Endothelial cell of umbilical vein (primary cell): ENCODE results near the gene SCIN. TPM values are rescaled to one million over a fixed set of nuclear protein-coding genes. Genes with fewer than 3 reads are reported as not detected.

Source experiments
- BruUV-seq: library from RNA; stranded (reverse); fragments of 400-500 nt; replicated peaks from 2 replicates; lab custom pipeline; 2021; lab: Mats Ljungman, UMichigan
- CTCF ChIA-PET: fragments of 300-600, 350-600 bp; sonication (Branson Sonifier 250); formaldehyde crosslinking; loops from one replicate; lab custom pipeline; 2021; ENCODE audit warnings: antibody characterized with exemption, inconsistent platforms; lab: Charles Lee
- POLR2A ChIA-PET: fragments of 300-600, 350-600 bp; sonication (Branson Sonifier 250); formaldehyde crosslinking; loops from one replicate; lab custom pipeline; 2021; ENCODE audit warnings: antibody characterized with exemption, inconsistent platforms; lab: Charles Lee
- DNase-seq: peaks from one replicate; pipeline ENCODE4 v3.0.0-alpha.2; 2011; ENCODE audit warnings: low read depth, low spot score
- FAIRE-seq: peaks from 2 replicates; lab custom pipeline; 2011; peaks lifted over from hg19 to GRCh38; lab: Jason Lieb, UNC
- H2AFZ ChIP-seq: 2 replicates; pipeline ENCODE4 v1.6.0; 2012; ENCODE audit warnings: low read depth, low read length, control low read depth, inconsistent platforms
- H3K27ac ChIP-seq: 2 replicates; pipeline ENCODE4 v1.5.1; 2011; ENCODE audit warnings: low read depth, mild to moderate bottlenecking, control low read depth, low read length, moderate library complexity; ENCODE audit not compliant: insufficient read depth
- H3K27me3 ChIP-seq, 2 experiments: 2 replicates each; pipeline versions ENCODE4 v1.6.0 to v1.6.1; 2011; ENCODE audit warnings: low read length in 2 of 2, mixed read lengths in 1 of 2; ENCODE audit not compliant: control insufficient read depth in 2 of 2, insufficient read depth in 2 of 2
- H3K36me3 ChIP-seq, 2 experiments: 2 replicates in 1 of 2; 3 replicates in 1 of 2; pipeline ENCODE4 v1.5.1; 2011; ENCODE audit warnings: low read length in 2 of 2, mild to moderate bottlenecking in 1 of 2, moderate library complexity in 1 of 2; ENCODE audit not compliant: control insufficient read depth in 2 of 2, insufficient read depth in 2 of 2; ENCODE audit errors: extremely low read depth in 1 of 2
- H3K4me1 ChIP-seq: 3 replicates; pipeline ENCODE4 v1.5.1; 2011; ENCODE audit warnings: mild to moderate bottlenecking, low read length; ENCODE audit not compliant: control insufficient read depth, insufficient read depth; ENCODE audit errors: extremely low read depth
- H3K4me2 ChIP-seq: 2 replicates; pipeline ENCODE4 v1.6.1; 2011; ENCODE audit warnings: low read length, control low read depth, mixed read lengths; ENCODE audit not compliant: insufficient read depth
- H3K4me3 ChIP-seq, 3 experiments: fragments of 200-600 bp in 1 of 3; sonication (generic), shearing (Covaris generic) in 1 of 3; replicated peaks in 1 of 3; 2 replicates each; pipeline ENCODE4 v1.5.1; 2011 to 2016; ENCODE audit warnings: control low read depth in 3 of 3, low read length in 3 of 3, mild to moderate bottlenecking in 2 of 3, inconsistent platforms in 1 of 3, low read depth in 1 of 3, moderate library complexity in 1 of 3; ENCODE audit not compliant: insufficient read depth in 1 of 3
- H3K79me2 ChIP-seq: 2 replicates; pipeline ENCODE4 v1.6.0; 2012; ENCODE audit warnings: low read length, inconsistent platforms; ENCODE audit not compliant: control insufficient read depth, insufficient read depth
- H3K9ac ChIP-seq: replicated peaks from 2 replicates; pipeline ENCODE3; 2011; ENCODE audit warnings: low read length, control low read depth; ENCODE audit not compliant: insufficient read depth; ENCODE audit errors: extremely low read depth
- H3K9me1 ChIP-seq: replicated peaks from 3 replicates; pipeline ENCODE4 v1.6.0; 2011; ENCODE audit warnings: mild to moderate bottlenecking, low read length; ENCODE audit not compliant: control insufficient read depth, insufficient read depth; ENCODE audit errors: extremely low read depth
- H3K9me3 ChIP-seq: replicated peaks from 2 replicates; pipeline ENCODE4 v1.5.1; 2012; ENCODE audit warnings: low read length, inconsistent platforms; ENCODE audit not compliant: control insufficient read depth, insufficient read depth
- H4K20me1 ChIP-seq: replicated peaks from 2 replicates; pipeline ENCODE3; 2011; ENCODE audit warnings: mild to moderate bottlenecking, low read length; ENCODE audit not compliant: control insufficient read depth, insufficient read depth; ENCODE audit errors: extremely low read depth
- EZH2 ChIP-seq: IDR thresholded peaks from 2 replicates; pipeline ENCODE4 v1.6.1; 2012; ENCODE audit warnings: borderline replicate concordance, low read depth, mild to moderate bottlenecking, moderate library complexity, low read length, inconsistent platforms; ENCODE audit not compliant: severe bottlenecking
- FOS ChIP-seq: IDR thresholded peaks from 2 replicates; pipeline ENCODE4 v1.6.1; 2011; ENCODE audit warnings: mild to moderate bottlenecking, low read length, moderate library complexity, borderline replicate concordance; ENCODE audit not compliant: insufficient read depth
- MYC ChIP-seq: IDR thresholded peaks from one replicate; pipeline ENCODE4 v1.6.1; 2011; ENCODE audit warnings: mild to moderate bottlenecking, low read depth, low read length
- POLR2AphosphoS5 ChIP-seq: IDR thresholded peaks from 2 replicates; pipeline ENCODE4 v1.6.1; 2012; ENCODE audit warnings: low read depth, mild to moderate bottlenecking, control low read depth, low read length, moderate library complexity; ENCODE audit not compliant: insufficient read depth
- dilution Hi-C: fragments of 300-500 bp; cut with MboI; formaldehyde crosslinking; loops from one replicate; pipeline ENCODE4 v1.15.0; 2019; ENCODE audit warnings: low sequenced_read_pairs; ENCODE audit not compliant: extremely low pct_ligation_motif_present
- intact Hi-C: fragments of 100-400 bp; cut with micrococcal nuclease; formaldehyde crosslinking; loops from one replicate; pipeline ENCODE4 v1.10.0; 2022
- polyA plus RNA-seq, 4 experiments: library from polyadenylated mRNA; depleted of rRNA in 3 of 4; stranded (reverse) in 3 of 4; unstranded in 1 of 4; fragments of >200 nt; gene quantifications; 2 replicates each; pipeline versions ENCODE4 v1.2.1 to v1.2.3, GENCODE V29; 2011 to 2012; ENCODE audit warnings: missing spikeins in 1 of 4
- total RNA-seq: library from RNA; stranded (reverse); gene quantifications from 2 replicates; pipeline ENCODE4 v1.2.3, GENCODE V29; 2021
- TF ChIP-seq, protein P1 (sequence below), 2 donors: IDR thresholded peaks; 1 replicate in 1 of 2; 2 replicates in 1 of 2; pipeline ENCODE4 v1.5.1; 2011; ENCODE audit warnings: low read length in 2 of 2, mild to moderate bottlenecking in 2 of 2, moderate library complexity in 2 of 2, control low read depth in 1 of 2, inconsistent platforms in 1 of 2, low read depth in 1 of 2; ENCODE audit not compliant: insufficient read depth in 1 of 2; ENCODE audit errors: extremely low read depth in 1 of 2

The SCIN gene
- total and polyA plus RNA-seq, 2 donors (not counting 3 experiments of a cell fraction or from before 2014, with no cell fraction given): 0.07 to 0.69 TPM

- H3K36me3 ChIP-seq: no peaks in the 10 kb centered on the region
- no peak overlapping the region for H2AFZ ChIP-seq
- BruUV-seq: no TSS peak
- TF ChIP-seq POLR2AphosphoS5: no peak
- TF ChIP-seq, protein P1, sequence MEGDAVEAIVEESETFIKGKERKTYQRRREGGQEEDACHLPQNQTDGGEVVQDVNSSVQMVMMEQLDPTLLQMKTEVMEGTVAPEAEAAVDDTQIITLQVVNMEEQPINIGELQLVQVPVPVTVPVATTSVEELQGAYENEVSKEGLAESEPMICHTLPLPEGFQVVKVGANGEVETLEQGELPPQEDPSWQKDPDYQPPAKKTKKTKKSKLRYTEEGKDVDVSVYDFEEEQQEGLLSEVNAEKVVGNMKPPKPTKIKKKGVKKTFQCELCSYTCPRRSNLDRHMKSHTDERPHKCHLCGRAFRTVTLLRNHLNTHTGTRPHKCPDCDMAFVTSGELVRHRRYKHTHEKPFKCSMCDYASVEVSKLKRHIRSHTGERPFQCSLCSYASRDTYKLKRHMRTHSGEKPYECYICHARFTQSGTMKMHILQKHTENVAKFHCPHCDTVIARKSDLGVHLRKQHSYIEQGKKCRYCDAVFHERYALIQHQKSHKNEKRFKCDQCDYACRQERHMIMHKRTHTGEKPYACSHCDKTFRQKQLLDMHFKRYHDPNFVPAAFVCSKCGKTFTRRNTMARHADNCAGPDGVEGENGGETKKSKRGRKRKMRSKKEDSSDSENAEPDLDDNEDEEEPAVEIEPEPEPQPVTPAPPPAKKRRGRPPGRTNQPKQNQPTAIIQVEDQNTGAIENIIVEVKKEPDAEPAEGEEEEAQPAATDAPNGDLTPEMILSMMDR (IDR thresholded peaks at IDR 0.05; ENCODE audit: extremely low read depth in 1 of 2, insufficient read depth in 1 of 2, low read depth in 1 of 2, low read length in 2 of 2): no peak
- no peak for TF ChIP-seq MYC
- no peak for TF ChIP-seq FOS
- no peak for TF ChIP-seq EZH2
- intact Hi-C loops: no loop called here
- dilution Hi-C loops: no loop called here
- no peaks in the 10 kb centered on the region for H4K20me1 ChIP-seq
- H3K4me3 ChIP-seq: no peak overlapping the region
- H3K9ac ChIP-seq: no peak overlapping the region
- no peak for FAIRE-seq
- no peaks in the 10 kb centered on the region for H3K4me1 ChIP-seq
- ChIA-PET POLR2A (no interaction called here), CTCF (interaction anchor here (1.6 to 1.7 kb wide), 2 partner anchors 11 to 62 kb away, joined by 3 to 6 read pairs; no protein-coding TSS in a partner anchor)
- H3K4me2 ChIP-seq: no peak overlapping the region
- no peaks in the 10 kb centered on the region for H3K9me1 ChIP-seq
- H3K27ac ChIP-seq: no peak overlapping the region
- no peak for DNase-seq
- H3K9me3 ChIP-seq: no peaks in the 10 kb centered on the region
- no peaks in the 10 kb centered on the region for H3K27me3 ChIP-seq
- H3K79me2 ChIP-seq: no peaks in the 10 kb centered on the region
Observed at GRCh38 chr7:12612622-12613021, 42.1 kb downstream of the SCIN start.
